GM12873 (cell line): Measurements from ENCODE around the gene PIEZO2.

Source experiments
- TF ChIP-seq, protein P1 (sequence below): IDR thresholded peaks from 2 replicates; pipeline ENCODE4 v1.5.1; 2012; ENCODE audit warnings: low read depth, mild to moderate bottlenecking, moderate library complexity, low read length, control low read depth; ENCODE audit not compliant: insufficient read depth; ENCODE audit errors: missing control alignments

PIEZO2 gene

DNA sequence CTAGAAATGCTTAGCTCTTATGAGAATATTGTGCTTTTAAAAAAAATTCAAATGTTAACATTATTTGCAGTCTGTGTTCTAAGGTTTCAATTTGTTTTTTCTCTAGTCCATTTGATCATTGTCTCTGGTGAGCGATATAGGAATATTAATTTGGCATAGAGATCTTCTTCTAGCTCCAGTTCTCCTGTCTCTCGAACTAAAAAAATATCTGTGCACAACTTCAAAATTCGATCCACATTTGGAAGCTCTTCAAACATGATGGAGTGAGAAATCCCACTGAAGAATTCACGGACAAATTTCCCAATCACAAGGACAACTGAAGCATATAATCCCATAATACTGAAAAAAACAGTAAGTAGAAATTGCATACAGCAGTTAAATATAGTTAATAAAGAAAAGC, 477.9 kb downstream of the PIEZO2 start:
- TF ChIP-seq, protein P1, sequence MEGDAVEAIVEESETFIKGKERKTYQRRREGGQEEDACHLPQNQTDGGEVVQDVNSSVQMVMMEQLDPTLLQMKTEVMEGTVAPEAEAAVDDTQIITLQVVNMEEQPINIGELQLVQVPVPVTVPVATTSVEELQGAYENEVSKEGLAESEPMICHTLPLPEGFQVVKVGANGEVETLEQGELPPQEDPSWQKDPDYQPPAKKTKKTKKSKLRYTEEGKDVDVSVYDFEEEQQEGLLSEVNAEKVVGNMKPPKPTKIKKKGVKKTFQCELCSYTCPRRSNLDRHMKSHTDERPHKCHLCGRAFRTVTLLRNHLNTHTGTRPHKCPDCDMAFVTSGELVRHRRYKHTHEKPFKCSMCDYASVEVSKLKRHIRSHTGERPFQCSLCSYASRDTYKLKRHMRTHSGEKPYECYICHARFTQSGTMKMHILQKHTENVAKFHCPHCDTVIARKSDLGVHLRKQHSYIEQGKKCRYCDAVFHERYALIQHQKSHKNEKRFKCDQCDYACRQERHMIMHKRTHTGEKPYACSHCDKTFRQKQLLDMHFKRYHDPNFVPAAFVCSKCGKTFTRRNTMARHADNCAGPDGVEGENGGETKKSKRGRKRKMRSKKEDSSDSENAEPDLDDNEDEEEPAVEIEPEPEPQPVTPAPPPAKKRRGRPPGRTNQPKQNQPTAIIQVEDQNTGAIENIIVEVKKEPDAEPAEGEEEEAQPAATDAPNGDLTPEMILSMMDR: no peak

DNA sequence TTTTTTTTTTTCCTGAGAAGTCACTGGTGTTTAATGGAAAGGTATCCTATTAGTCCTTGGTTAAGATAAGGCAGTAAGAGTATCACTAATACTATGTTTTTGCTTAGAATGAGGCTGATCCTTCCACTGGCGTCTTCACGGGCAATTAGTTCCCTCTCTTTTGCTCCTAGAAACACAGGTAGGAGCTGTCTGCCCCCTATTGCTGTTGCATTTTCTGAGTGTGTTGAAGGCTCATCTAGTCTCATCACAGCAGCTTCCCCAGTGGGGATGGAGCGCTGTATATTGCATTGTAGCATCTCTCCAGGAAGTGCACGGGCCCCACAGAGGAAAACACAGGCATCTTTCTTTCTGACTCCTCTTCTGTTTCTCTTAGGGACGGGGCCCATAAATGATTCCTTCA, 478.5 kb downstream of the PIEZO2 start:
- TF ChIP-seq, protein P1: no peak

DNA sequence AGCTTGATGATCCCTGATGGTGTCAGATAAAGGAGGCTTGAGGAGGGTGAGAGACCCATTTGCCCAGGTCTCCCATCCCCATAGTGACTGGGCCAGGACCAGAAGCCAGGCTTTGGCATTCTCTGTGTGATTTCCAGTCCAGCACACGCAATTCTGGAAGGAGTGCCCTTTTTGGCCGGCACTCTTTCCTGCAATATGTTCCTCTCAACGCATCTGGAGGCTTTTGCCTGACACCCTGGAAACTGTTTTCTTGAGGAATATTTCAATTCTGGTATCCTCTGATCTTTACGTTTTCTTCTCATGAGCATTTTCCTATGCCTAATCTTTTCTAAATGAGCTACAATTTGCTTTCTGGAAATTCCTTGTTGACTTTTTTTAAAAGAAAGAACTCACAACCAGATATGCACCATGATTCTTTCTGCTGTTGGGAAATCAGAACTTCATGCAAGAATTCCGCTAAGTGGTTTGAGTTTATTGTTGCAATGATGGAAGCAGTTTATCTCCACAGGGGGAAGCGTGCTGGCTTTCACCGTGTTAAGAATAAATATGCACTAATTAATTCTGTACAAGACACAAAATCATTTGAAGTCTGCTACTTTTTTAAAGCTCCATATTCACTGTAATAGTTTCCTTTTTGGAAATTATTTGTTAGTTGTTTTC, 479.8 kb downstream of the PIEZO2 start:
- TF ChIP-seq, protein P1: no peak

DNA sequence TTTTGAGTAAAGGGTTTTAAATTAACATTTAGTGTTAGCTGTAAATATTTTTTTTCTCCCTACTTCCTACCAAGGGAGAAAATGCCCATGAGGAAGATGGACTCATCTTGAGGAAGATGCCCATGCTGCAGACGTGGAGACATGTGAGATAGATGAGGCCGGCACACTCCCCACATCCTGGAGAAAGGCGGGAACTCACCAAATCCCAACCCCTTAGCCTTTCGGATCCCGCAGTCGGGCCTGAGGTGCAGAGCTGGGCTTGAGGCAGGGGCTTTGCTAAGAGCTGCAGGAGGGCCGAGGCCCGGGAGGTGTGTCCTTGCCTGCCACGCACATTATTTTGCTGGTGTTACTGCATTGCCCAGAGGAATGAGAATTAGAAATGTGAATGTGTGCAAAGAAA, 485.6 kb downstream of the PIEZO2 start:
- TF ChIP-seq, protein P1: no peak

DNA sequence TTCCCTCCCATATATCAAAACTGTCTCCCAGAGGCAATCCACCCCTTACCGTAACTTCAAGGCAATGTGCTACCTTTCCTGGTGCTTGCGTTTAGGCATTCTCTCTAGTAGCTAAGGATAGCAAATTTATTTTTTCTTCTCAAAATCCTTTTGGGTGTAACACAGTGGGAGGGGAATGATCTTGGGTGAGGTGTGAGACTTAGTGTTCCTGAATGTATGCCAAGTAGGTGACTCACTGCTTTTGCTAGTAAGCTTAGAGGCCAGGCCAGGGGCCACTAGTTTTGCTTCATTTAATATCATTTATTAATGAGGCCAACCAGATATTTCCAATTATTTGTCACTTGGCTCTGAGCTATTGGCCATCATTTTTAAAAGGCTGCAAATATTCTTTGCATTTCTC, 488.1 kb downstream of the PIEZO2 start:
- TF ChIP-seq, protein P1: no peak

DNA sequence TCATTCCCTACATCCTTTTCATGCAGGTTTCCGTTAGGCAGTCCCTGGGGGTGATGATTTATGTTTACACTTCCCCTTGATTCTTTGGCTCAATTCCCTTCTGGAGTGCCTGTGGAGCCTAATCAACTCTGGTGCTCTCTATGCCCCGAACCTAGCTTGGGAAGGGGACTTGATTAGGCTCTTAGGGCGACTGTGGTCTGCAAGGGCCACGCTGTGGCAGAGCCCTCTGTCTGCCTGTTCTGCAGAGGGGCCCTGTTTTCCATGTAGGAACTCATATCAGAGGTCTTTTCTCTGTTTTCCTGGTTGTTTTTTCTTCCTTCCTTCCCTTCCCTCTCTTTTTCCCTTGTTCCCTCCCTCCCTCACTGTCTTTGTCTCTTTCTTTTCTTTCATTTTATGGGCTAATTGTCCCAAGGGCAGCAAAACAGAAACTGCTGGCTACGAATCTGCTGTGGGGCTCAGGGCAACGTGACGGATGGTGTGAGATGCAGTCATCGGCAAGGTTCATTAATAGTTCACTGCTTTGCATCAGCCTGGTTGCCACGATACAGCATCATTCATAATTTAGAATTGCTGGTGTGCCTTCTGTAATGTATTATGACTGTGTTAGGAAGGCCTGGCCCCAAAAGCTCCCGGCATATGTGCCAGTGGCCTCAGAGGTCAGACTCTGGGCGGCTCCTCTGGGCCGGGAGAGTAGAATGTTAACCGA, 489.0 kb downstream of the PIEZO2 start:
- TF ChIP-seq, protein P1: no peak

DNA sequence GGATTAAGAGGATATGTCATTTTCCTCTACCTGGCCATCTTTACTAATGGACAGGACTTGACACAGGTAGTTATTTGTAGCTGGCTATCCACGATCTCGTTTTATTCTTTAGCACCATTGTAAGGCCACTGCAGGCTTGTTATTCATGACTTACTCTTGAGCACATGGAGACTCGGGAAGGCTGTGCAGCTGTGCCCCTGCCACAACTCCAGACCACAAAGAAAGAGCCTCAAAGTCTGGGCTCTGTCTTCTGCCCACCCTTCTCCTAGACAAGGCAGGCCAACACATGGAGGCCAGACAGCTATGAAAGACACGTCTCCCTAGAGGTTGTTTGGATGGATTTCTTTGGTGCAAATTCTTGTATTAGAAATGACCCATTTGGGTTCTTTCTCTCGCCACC, 489.8 kb downstream of the PIEZO2 start:
- TF ChIP-seq, protein P1: no peak
